ENCODE data around the gene RAI1. TPM values are rescaled to one million over a fixed set of nuclear protein-coding genes. Genes with fewer than 3 reads are reported as not detected.

RAI1 gene
- total and polyA plus RNA-seq, 2 experiments from 2014 or later, result 0.87 to 0.89 TPM

DNA sequence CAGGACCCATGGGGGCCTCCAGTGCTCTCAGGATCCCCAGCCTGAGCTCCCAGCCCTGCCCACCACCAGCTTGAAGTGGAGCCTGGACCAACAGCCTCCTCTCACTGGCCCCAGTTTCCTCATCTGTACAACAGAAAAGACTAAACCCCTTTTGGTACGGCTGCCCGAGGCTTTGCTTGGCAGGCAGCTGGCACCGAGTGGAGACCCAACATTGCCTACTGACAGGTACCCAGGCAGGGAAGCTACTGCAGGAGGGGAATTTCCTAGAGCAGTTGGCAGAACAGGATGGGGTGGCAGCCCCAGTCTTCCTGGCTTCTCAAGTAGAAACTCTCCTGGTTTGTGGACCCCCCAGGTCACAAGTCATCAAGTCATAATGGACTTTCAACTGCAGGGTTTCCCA lies 141.4 kb downstream of the RAI1 start (continued):
- TF ChIP-seq, protein P1, sequence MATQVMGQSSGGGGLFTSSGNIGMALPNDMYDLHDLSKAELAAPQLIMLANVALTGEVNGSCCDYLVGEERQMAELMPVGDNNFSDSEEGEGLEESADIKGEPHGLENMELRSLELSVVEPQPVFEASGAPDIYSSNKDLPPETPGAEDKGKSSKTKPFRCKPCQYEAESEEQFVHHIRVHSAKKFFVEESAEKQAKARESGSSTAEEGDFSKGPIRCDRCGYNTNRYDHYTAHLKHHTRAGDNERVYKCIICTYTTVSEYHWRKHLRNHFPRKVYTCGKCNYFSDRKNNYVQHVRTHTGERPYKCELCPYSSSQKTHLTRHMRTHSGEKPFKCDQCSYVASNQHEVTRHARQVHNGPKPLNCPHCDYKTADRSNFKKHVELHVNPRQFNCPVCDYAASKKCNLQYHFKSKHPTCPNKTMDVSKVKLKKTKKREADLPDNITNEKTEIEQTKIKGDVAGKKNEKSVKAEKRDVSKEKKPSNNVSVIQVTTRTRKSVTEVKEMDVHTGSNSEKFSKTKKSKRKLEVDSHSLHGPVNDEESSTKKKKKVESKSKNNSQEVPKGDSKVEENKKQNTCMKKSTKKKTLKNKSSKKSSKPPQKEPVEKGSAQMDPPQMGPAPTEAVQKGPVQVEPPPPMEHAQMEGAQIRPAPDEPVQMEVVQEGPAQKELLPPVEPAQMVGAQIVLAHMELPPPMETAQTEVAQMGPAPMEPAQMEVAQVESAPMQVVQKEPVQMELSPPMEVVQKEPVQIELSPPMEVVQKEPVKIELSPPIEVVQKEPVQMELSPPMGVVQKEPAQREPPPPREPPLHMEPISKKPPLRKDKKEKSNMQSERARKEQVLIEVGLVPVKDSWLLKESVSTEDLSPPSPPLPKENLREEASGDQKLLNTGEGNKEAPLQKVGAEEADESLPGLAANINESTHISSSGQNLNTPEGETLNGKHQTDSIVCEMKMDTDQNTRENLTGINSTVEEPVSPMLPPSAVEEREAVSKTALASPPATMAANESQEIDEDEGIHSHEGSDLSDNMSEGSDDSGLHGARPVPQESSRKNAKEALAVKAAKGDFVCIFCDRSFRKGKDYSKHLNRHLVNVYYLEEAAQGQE (IDR thresholded peaks at IDR 0.05; ENCODE audit: unreplicated experiment), result no peak
- TF ChIP-seq ZNF331 (CRISPR knock-in tag; IDR thresholded peaks at IDR 0.05; ENCODE audit: low read depth) (no peak), EZH2phosphoT487 (IDR thresholded peaks at IDR 0.05; ENCODE audit: unreplicated experiment) (no peak), ZNF114 (CRISPR knock-in tag; IDR thresholded peaks at IDR 0.05) (no peak), JUNB (IDR thresholded peaks at IDR 0.05; ENCODE audit: unreplicated experiment) (no peak), ETS1 (IDR thresholded peaks at IDR 0.05) (no peak), STAT1 (IDR thresholded peaks at IDR 0.05; ENCODE audit: unreplicated experiment) (no peak), POLR2AphosphoS5 (IDR thresholded peaks at IDR 0.05; ENCODE audit: low read depth) (no peak), NANOG (IDR thresholded peaks at IDR 0.05; ENCODE audit: borderline replicate concordance) (no peak), EZH2 (IDR thresholded peaks at IDR 0.05; ENCODE audit: low read depth, unreplicated experiment) (no peak)

DNA sequence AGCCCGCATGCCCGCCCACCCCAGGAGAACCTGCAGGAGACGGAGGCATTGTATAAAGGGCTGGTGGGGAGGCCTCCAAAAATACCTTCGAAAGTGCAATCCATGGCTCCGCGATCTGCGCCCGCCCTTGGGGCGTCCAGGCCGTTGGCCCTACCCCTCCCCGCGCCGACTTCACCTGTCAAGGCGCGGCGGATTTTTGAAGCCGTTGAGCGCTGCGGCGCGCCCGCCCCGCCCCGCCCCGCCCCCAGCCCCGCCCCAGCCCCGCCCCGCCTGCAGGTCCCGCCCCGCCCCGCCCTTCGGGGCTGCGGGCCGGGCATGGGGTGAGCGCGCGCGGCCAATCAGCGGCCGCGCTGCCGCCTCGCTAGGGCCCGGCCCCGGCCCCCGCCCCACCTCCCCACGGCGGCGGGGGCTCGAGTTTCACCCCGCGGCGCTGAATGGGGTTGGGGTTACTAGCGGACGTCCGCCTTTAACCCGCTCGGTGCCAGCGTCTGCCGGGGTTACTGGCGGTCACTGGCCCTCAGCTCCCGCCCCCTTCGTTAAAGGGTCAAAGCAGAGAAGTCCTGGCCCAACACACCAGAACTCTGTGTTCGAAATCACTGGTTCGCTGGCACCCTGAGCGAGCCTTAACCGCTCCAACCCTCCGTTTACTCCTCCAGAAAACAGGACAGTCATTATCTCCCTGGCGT lies 142.3 kb downstream of the RAI1 start:
- peak; percentile 64 for ATAC-seq
- Mint-ChIP-seq H3K4me3 (peak overlapping the region; percentile 60), H3K4me1 (peaks cover 79% of the 10 kb centered on the region), H3K27me3 (ENCODE audit: insufficient read depth, low read depth, poor library complexity) (peaks cover 21% of the 10 kb centered on the region), H3K36me3 (ENCODE audit: low read depth) (peaks cover 28% of the 10 kb centered on the region), H3K9me3 (no peaks in the 10 kb centered on the region), H3K27ac (peak overlapping the region; percentile 97)
- Histone ChIP-seq H3K27ac (ENCODE audit: low read depth) (peak overlapping the region; percentile 99), H3K36me3 (ENCODE audit: insufficient read depth) (0 out of 2 replicates have a peak, but pooled peaks cover 5% of the 10 kb centered on the region), H3K79me2 (replicated peaks; ENCODE audit: insufficient read depth) (peaks cover 68% of the 10 kb centered on the region), H4K20me1 (replicated peaks; ENCODE audit: insufficient read depth) (peaks cover 67% of the 10 kb centered on the region), H3K9me2 (ENCODE audit: insufficient read depth) (no peaks in the 10 kb centered on the region), H3K4me1 (ENCODE audit: insufficient read depth) (peaks cover 49% of the 10 kb centered on the region), H2AFZ (no peak overlapping the region), H3F3A (replicated peaks; ENCODE audit: low read depth) (peaks cover 16% of the 10 kb centered on the region), H3K27me3 (ENCODE audit: insufficient read depth) (no peaks in the 10 kb centered on the region), H3K4me2 (peak overlapping the region; percentile 82), H3K4me3 (peak overlapping the region; percentile 55)
- DNase-seq (ENCODE audit: low spot score), result peak; percentile 98
- TF ChIP-seq ETS1 (IDR thresholded peaks at IDR 0.05) (no peak), CTCF (conservative IDR thresholded peaks at IDR 0.05; ENCODE audit: low read depth in 2 of 2) (no peak), ZNF114 (CRISPR knock-in tag; IDR thresholded peaks at IDR 0.05) (no peak)

Data from GM23338 (cell line).